Epidermal melanocyte (primary cell): Measurements from ENCODE around the gene DUSP16.
"Not testable (repeated sequence)": the region's sequence is repeated elsewhere in the genome, so short reads cannot be mapped to it uniquely, and the experiment has no call there.

Source experiments
- DNase-seq: peaks from one replicate; pipeline ENCODE4 v3.0.0; 2011; ENCODE audit warnings: low spot score; ENCODE audit not compliant: insufficient read length

The DUSP16 gene

GRCh38 chr12:12562585-12563261, at the start of gene DUSP16:
TSS of gene DUSP16 (minus strand) at chr12:12562863. CDS start at chr12:12521098, 41,765 bp downstream.
- peak; percentile 85 for DNase-seq

GRCh38 chr12:12612358-12612757, 49.7 kb upstream of the DUSP16 start:
- DNase-seq: peak; percentile 46

- peak; percentile 95 for DNase-seq
Observed at GRCh38 chr12:12611512-12612306, 49.0 kb upstream of the DUSP16 start, which contains the start of gene CREBL2. TSS of gene CREBL2 (plus strand) at chr12:12611876. CDS start at chr12:12612173, 297 bp downstream.

GRCh38 chr12:12610711-12611110, 48.0 kb upstream of the DUSP16 start:
- no peak for DNase-seq

- DNase-seq: no peak
Observed at GRCh38 chr12:12609692-12610091, 47.0 kb upstream of the DUSP16 start.

- no peak for DNase-seq
Observed at GRCh38 chr12:12608557-12608957, 45.9 kb upstream of the DUSP16 start.

GRCh38 chr12:12606781-12607589, 44.3 kb upstream of the DUSP16 start:
- DNase-seq: no peak

- no peak for DNase-seq
Observed at GRCh38 chr12:12604740-12605139, 42.1 kb upstream of the DUSP16 start.

GRCh38 chr12:12600659-12601058, 38.0 kb upstream of the DUSP16 start:
- DNase-seq: no peak

GRCh38 chr12:12599750-12600643, 37.3 kb upstream of the DUSP16 start:
- no peak for DNase-seq

GRCh38 chr12:12598864-12599263, 36.2 kb upstream of the DUSP16 start:
- no peak for DNase-seq

GRCh38 chr12:12596598-12596997, 33.9 kb upstream of the DUSP16 start:
- DNase-seq: not testable (repeated sequence)

- DNase-seq: not testable (repeated sequence)
Observed at GRCh38 chr12:12595929-12596328, 33.3 kb upstream of the DUSP16 start.

- DNase-seq: no peak
Observed at GRCh38 chr12:12592930-12593329, 30.3 kb upstream of the DUSP16 start.

GRCh38 chr12:12590961-12591360, 28.3 kb upstream of the DUSP16 start:
- no peak for DNase-seq

GRCh38 chr12:12588436-12588835, 25.8 kb upstream of the DUSP16 start:
- DNase-seq: not testable (repeated sequence)

- DNase-seq: no peak
Observed at GRCh38 chr12:12587878-12588277, 25.2 kb upstream of the DUSP16 start.

GRCh38 chr12:12586879-12587675, 24.4 kb upstream of the DUSP16 start:
- DNase-seq: no peak

- DNase-seq: no peak
Observed at GRCh38 chr12:12585115-12585863, 22.6 kb upstream of the DUSP16 start.
